Cardiac muscle cell (in vitro differentiated cells and primary cell): ENCODE measurements around the gene AFG3L2. TPM values are rescaled to one million over a fixed set of nuclear protein-coding genes. Genes with fewer than 3 reads are reported as not detected.

ENCODE experiments used
- DNase-seq, 2 donors: peaks; one replicate each; pipeline versions ENCODE4 v3.0.0 to v3.0.0-alpha.2; 2010 to 2017; ENCODE audit warnings: low read depth in 1 of 2, low spot score in 1 of 2
- H3K27ac ChIP-seq: fragments of 200-600 bp; sonication (generic); 2 replicates; pipeline ENCODE4 v1.5.1; 2016
- H3K27me3 ChIP-seq: fragments of 200-600 bp; sonication (generic); 2 replicates; pipeline ENCODE4 v1.6.0; 2016; ENCODE audit warnings: control low read depth
- H3K36me3 ChIP-seq: fragments of 200-600 bp; sonication (generic); 2 replicates; pipeline ENCODE4 v1.5.1; 2016; ENCODE audit warnings: control low read depth
- H3K4me1 ChIP-seq: fragments of 200-600 bp; sonication (generic); 2 replicates; pipeline ENCODE4 v1.8.1; 2017; ENCODE audit warnings: low read depth, mild to moderate bottlenecking, mixed run types
- H3K4me3 ChIP-seq: fragments of 200-600 bp; sonication (generic); 2 replicates; pipeline ENCODE4 v1.5.1; 2016; ENCODE audit warnings: mild to moderate bottlenecking
- H3K9me3 ChIP-seq: fragments of 200-600 bp; sonication (generic); 2 replicates; pipeline ENCODE4 v1.5.1; 2017; ENCODE audit warnings: low read depth, mild to moderate bottlenecking, control low read depth
- polyA plus RNA-seq: library from polyadenylated mRNA; unstranded; fragments of >200 nt; fragmentation: Nextera tagmentation; extraction: Ambion mirVana; gene quantifications from 2 replicates; pipeline ENCODE4 v1.2.1, GENCODE V29; 2016
- total RNA-seq: library from RNA; depleted of rRNA; stranded (reverse); fragments of >200 nt; gene quantifications from 2 replicates; pipeline ENCODE4 v1.2.3, GENCODE V29; 2016
- TF ChIP-seq, protein P1 (sequence below): IDR thresholded peaks from 2 replicates; pipeline ENCODE4 v1.5.1; 2012; ENCODE audit warnings: low read depth, mild to moderate bottlenecking, low read length

Gene AFG3L2
- total and polyA plus RNA-seq, 2 experiments from 2014 or later: 83.5 to 97.6 TPM

DNA sequence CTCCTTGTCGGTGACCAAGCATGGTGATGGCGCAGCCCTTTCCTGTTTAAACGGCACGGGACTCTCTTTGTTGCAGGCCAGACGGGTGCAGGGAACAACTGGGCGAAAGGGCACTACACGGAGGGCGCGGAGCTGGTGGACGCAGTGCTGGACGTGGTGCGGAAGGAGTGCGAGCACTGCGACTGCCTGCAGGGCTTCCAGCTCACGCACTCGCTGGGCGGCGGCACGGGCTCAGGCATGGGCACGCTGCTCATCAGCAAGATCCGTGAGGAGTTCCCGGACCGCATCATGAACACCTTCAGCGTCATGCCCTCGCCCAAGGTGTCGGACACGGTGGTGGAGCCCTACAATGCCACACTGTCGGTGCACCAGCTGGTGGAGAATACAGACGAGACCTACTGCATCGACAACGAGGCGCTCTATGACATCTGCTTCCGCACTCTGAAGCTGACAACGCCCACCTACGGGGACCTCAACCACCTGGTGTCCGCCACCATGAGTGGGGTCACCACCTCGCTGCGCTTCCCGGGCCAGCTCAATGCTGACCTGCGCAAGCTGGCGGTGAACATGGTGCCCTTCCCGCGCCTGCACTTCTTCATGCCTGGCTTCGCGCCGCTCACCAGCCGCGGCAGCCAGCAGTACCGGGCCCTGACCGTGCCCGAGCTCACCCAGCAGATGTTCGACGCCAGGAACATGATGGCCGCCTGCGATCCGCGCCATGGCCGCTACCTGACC, 51.9 kb downstream of the AFG3L2 start:
- Histone ChIP-seq H3K4me1 (no peaks in the 10 kb centered on the region), H3K9me3 (no peaks in the 10 kb centered on the region), H3K36me3 (peaks cover 52% of the 10 kb centered on the region), H3K27ac (no peak overlapping the region), H3K4me3 (no peak overlapping the region), H3K27me3 (no peaks in the 10 kb centered on the region)
- DNase-seq: no peak
- TF ChIP-seq, protein P1, sequence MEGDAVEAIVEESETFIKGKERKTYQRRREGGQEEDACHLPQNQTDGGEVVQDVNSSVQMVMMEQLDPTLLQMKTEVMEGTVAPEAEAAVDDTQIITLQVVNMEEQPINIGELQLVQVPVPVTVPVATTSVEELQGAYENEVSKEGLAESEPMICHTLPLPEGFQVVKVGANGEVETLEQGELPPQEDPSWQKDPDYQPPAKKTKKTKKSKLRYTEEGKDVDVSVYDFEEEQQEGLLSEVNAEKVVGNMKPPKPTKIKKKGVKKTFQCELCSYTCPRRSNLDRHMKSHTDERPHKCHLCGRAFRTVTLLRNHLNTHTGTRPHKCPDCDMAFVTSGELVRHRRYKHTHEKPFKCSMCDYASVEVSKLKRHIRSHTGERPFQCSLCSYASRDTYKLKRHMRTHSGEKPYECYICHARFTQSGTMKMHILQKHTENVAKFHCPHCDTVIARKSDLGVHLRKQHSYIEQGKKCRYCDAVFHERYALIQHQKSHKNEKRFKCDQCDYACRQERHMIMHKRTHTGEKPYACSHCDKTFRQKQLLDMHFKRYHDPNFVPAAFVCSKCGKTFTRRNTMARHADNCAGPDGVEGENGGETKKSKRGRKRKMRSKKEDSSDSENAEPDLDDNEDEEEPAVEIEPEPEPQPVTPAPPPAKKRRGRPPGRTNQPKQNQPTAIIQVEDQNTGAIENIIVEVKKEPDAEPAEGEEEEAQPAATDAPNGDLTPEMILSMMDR: no peak

DNA sequence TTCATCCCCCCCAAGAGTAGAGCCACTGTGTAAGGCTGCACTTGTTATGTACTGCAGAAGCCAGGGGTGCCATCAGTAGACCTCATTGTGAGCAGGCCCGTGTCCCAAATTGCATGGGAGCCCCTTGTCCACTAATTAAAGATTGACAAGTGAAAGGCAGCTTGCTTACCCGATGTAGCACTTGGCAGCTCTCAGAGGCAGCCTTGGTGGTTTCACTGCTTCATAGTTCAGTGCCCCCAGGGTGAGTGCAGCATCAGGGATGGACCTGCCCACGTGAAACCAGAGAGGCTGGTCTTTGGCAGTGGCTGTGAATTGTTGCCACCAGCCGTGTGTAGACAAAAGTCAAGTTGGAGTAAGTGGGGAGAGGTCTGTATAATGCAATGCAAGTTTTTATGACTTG, 55.7 kb downstream of the AFG3L2 start:
- H3K36me3 ChIP-seq: peaks cover 30% of the 10 kb centered on the region
- no peak overlapping the region for H3K4me3 ChIP-seq
- H3K27ac ChIP-seq: peak overlapping the region; percentile 64
- no peaks in the 10 kb centered on the region for H3K27me3 ChIP-seq
- TF ChIP-seq, protein P1: no peak
- H3K4me1 ChIP-seq: no peaks in the 10 kb centered on the region
- DNase-seq: no peak
- H3K9me3 ChIP-seq: no peaks in the 10 kb centered on the region

DNA sequence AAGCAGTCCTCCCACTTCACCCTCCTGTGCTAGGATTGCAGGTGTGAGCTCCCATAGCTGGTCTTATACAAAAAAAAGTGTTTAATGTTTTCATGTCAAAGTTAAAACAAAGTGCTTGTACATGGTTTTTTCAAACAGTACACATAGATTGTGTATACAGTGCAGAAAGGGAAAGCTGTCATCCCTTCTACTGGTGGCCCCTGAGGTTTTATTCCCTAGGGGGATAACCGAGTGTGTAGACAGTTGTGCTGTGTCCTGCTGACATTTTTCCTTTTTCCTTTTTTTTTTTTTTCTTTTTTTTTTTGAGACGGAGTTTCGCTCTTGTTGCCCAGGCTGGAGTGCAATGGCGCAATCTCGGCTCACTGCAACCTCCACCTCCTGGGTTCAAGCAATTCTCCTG, 58.2 kb downstream of the AFG3L2 start:
- Histone ChIP-seq H3K9me3 (no peaks in the 10 kb centered on the region), H3K4me3 (no peak overlapping the region), H3K36me3 (peaks cover 30% of the 10 kb centered on the region), H3K27me3 (no peaks in the 10 kb centered on the region), H3K4me1 (no peaks in the 10 kb centered on the region), H3K27ac (peak overlapping the region; percentile 45)
- no peak for DNase-seq
- TF ChIP-seq, protein P1: no peak

DNA sequence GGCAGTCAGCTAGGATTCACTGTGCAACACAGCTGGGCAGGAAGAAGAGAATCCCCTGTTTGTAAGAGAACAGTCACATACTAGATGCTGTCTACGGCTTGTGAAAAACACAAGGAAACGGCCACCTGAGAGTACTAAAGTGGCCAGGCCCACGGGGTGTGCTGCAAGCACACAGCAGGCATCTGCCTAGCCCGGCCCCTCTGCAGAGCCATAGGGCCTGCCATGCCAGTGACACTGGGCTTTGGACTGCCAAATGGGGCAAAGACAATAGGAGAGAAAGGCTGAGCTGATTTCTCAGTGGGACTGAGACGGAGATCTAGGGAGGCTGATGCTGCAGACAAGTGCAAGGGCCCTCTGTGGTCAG, 58.7 kb downstream of the AFG3L2 start:
- Histone ChIP-seq H3K36me3 (peaks cover 30% of the 10 kb centered on the region), H3K4me1 (no peaks in the 10 kb centered on the region), H3K9me3 (no peaks in the 10 kb centered on the region), H3K4me3 (no peak overlapping the region), H3K27ac (peak overlapping the region; percentile 45), H3K27me3 (no peaks in the 10 kb centered on the region)
- no peak for DNase-seq
- TF ChIP-seq, protein P1: no peak

DNA sequence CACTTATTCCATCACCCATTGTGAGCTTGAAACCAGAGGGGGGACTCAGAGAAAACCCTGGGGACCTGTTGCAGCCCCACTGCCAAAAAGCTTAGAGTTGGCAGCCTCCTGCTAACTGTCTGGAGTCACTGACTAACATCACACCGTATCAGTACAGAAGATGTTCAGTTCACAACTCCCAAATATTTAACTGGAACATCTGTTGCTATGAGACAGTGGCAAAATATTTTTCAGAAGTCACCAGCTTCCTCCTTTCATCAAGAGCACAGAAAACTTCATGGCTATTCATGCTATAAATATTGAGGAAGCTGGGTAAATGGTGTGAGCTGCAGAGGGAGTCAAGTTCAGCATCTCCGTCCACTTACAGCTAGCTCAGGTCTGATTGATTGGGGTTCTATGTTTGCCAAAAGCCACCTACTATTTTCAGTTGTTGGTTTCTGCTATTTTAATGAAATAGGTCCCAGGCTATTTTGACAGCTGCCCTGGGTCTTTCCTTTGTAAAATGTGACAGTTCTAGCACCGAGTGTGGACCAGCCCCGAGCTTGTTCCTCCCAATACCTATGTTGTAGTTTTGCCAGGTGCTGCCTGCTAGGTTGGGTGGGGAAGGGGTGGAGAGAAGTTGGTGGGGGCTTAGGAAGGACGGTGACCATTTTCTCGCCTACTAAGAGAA, 59.2 kb downstream of the AFG3L2 start:
- TF ChIP-seq, protein P1: no peak
- H3K27ac ChIP-seq: peak overlapping the region; percentile 45
- H3K36me3 ChIP-seq: peaks cover 30% of the 10 kb centered on the region
- H3K4me3 ChIP-seq: no peak overlapping the region
- peak in 1 of 2 donors; percentile 82 for DNase-seq
- H3K9me3 ChIP-seq: no peaks in the 10 kb centered on the region
- H3K27me3 ChIP-seq: no peaks in the 10 kb centered on the region
- H3K4me1 ChIP-seq: no peaks in the 10 kb centered on the region
